IPS-15b (cell line): Measurements from ENCODE around the gene GRN.
A peak's percentile ranks its signal among the peaks of the same experiment; 100 is the strongest.

ENCODE experiments used
- H3K27me3 ChIP-seq: one replicate; pipeline ENCODE4 v1.6.1; 2013; ENCODE audit warnings: low read length; ENCODE audit not compliant: control insufficient read depth, insufficient read depth
- H3K36me3 ChIP-seq: one replicate; pipeline ENCODE4 v1.6.1; 2013; ENCODE audit warnings: low read length; ENCODE audit not compliant: control insufficient read depth, insufficient read depth
- H3K4me1 ChIP-seq: one replicate; pipeline ENCODE4 v1.6.1; 2013; ENCODE audit warnings: mild to moderate bottlenecking, low read length; ENCODE audit not compliant: control insufficient read depth, insufficient read depth
- H3K4me3 ChIP-seq: one replicate; pipeline ENCODE4 v1.5.1; 2013; ENCODE audit warnings: low read depth, low read length
- H3K9ac ChIP-seq: one replicate; pipeline ENCODE4 v1.6.1; 2013; ENCODE audit warnings: low read depth, mild to moderate bottlenecking, low read length
- H3K9me3 ChIP-seq: one replicate; pipeline ENCODE4 v1.6.1; 2013; ENCODE audit warnings: mild to moderate bottlenecking, low read length; ENCODE audit not compliant: control insufficient read depth, insufficient read depth

The GRN gene

GRCh38 chr17:44314031-44314430 lies 31.1 kb upstream of the GRN start:
- H3K4me1 ChIP-seq, result peaks cover 22% of the 10 kb centered on the region
- no peaks in the 10 kb centered on the region for H3K36me3 ChIP-seq
- no peak overlapping the region for H3K9ac ChIP-seq
- peak overlapping the region; percentile 67 for H3K4me3 ChIP-seq
- H3K9me3 ChIP-seq, result no peaks in the 10 kb centered on the region
- peaks cover 7% of the 10 kb centered on the region for H3K27me3 ChIP-seq

- Histone ChIP-seq H3K9me3 (no peaks in the 10 kb centered on the region), H3K4me1 (peaks cover 19% of the 10 kb centered on the region), H3K9ac (peak overlapping the region; percentile 47), H3K4me3 (peak overlapping the region; percentile 67), H3K27me3 (peaks cover 7% of the 10 kb centered on the region), H3K36me3 (peaks cover 3% of the 10 kb centered on the region)
Measured at GRCh38 chr17:44314524-44314868, 30.6 kb upstream of the GRN start.

GRCh38 chr17:44314869-44315661 lies 30.0 kb upstream of the GRN start:
- H3K9me3 ChIP-seq, result no peaks in the 10 kb centered on the region
- H3K27me3 ChIP-seq, result peaks cover 7% of the 10 kb centered on the region
- peak overlapping the region; percentile 47 for H3K9ac ChIP-seq
- peak overlapping the region; percentile 88 for H3K4me3 ChIP-seq
- H3K4me1 ChIP-seq, result peaks cover 19% of the 10 kb centered on the region
- H3K36me3 ChIP-seq, result peaks cover 9% of the 10 kb centered on the region

GRCh38 chr17:44315760-44316731 lies 29.1 kb upstream of the GRN start:
- peak overlapping the region; percentile 88 for H3K4me3 ChIP-seq
- peaks cover 13% of the 10 kb centered on the region for H3K4me1 ChIP-seq
- H3K27me3 ChIP-seq, result peaks cover 7% of the 10 kb centered on the region
- peak overlapping the region; percentile 81 for H3K9ac ChIP-seq
- H3K9me3 ChIP-seq, result no peaks in the 10 kb centered on the region
- H3K36me3 ChIP-seq, result peaks cover 17% of the 10 kb centered on the region

GRCh38 chr17:44317545-44317944 lies 27.6 kb upstream of the GRN start:
- Histone ChIP-seq H3K9ac (no peak overlapping the region), H3K4me1 (peaks cover 3% of the 10 kb centered on the region), H3K27me3 (peaks cover 7% of the 10 kb centered on the region), H3K9me3 (no peaks in the 10 kb centered on the region), H3K36me3 (peaks cover 32% of the 10 kb centered on the region), H3K4me3 (no peak overlapping the region)

GRCh38 chr17:44318077-44318892 lies 26.8 kb upstream of the GRN start:
- Histone ChIP-seq H3K36me3 (peaks cover 34% of the 10 kb centered on the region), H3K4me3 (no peak overlapping the region), H3K9ac (no peak overlapping the region), H3K27me3 (peaks cover 7% of the 10 kb centered on the region), H3K9me3 (no peaks in the 10 kb centered on the region), H3K4me1 (no peaks in the 10 kb centered on the region)

- Histone ChIP-seq H3K36me3 (peaks cover 34% of the 10 kb centered on the region), H3K27me3 (no peaks in the 10 kb centered on the region), H3K9ac (no peak overlapping the region), H3K4me3 (no peak overlapping the region), H3K9me3 (no peaks in the 10 kb centered on the region), H3K4me1 (no peaks in the 10 kb centered on the region)
Measured at GRCh38 chr17:44320066-44320465, 25.0 kb upstream of the GRN start.

GRCh38 chr17:44321246-44322120 lies 23.6 kb upstream of the GRN start:
- no peak overlapping the region for H3K9ac ChIP-seq
- H3K27me3 ChIP-seq, result no peaks in the 10 kb centered on the region
- H3K4me3 ChIP-seq, result no peak overlapping the region
- H3K4me1 ChIP-seq, result no peaks in the 10 kb centered on the region
- H3K9me3 ChIP-seq, result no peaks in the 10 kb centered on the region
- peaks cover 34% of the 10 kb centered on the region for H3K36me3 ChIP-seq

- H3K9ac ChIP-seq, result no peak overlapping the region
- H3K4me3 ChIP-seq, result no peak overlapping the region
- peaks cover 34% of the 10 kb centered on the region for H3K36me3 ChIP-seq
- H3K4me1 ChIP-seq, result no peaks in the 10 kb centered on the region
- H3K27me3 ChIP-seq, result no peaks in the 10 kb centered on the region
- no peaks in the 10 kb centered on the region for H3K9me3 ChIP-seq
Measured at GRCh38 chr17:44322236-44322895, 22.7 kb upstream of the GRN start.

- H3K36me3 ChIP-seq, result peaks cover 34% of the 10 kb centered on the region
- no peaks in the 10 kb centered on the region for H3K9me3 ChIP-seq
- no peaks in the 10 kb centered on the region for H3K4me1 ChIP-seq
- peak overlapping the region; percentile 84 for H3K4me3 ChIP-seq
- H3K27me3 ChIP-seq, result peaks cover 2% of the 10 kb centered on the region
- H3K9ac ChIP-seq, result peak overlapping the region; percentile 83
Measured at GRCh38 chr17:44323359-44324091, 21.6 kb upstream of the GRN start.
